ENCODE data around the gene CLCNKA. TPM values are rescaled to one million over a fixed set of nuclear protein-coding genes. Genes with fewer than 3 reads are reported as not detected.

The CLCNKA gene
- total and polyA plus RNA-seq, 2 of the 8 experiments (the other 6 are each of a cell fraction or from before 2014, with no cell fraction given), result 0.95 to 2.0 TPM

GRCh38 chr1:15981679-15982078 lies 40.2 kb upstream of the CLCNKA start:
- Histone ChIP-seq H3K4me3 (ENCODE audit: extremely low read depth in 1 of 4, insufficient read depth in 2 of 4, low read depth in 3 of 4, low read length in 4 of 4) (no peak overlapping the region), H2BK15ac (ENCODE audit: low read length) (no peak overlapping the region), H3K9ac (replicated peaks in 1 of 4; ENCODE audit: extremely low read depth in 1 of 4, low read depth in 3 of 4, low read length in 3 of 4) (no peak overlapping the region), H2AFZ (ENCODE audit: low read length) (no peak overlapping the region), H2BK20ac (ENCODE audit: low read length) (no peak overlapping the region), H3K23ac (ENCODE audit: insufficient read length) (no peak overlapping the region), H3K9me3 (ENCODE audit: insufficient read depth in 2 of 2, low read depth in 1 of 2, low read length in 1 of 2) (0 out of 4 replicates have a peak, but pooled peaks cover 0 to 6% of the 10 kb centered on the region in 2 experiments), H3K27ac (ENCODE audit: low read depth, low read length) (no peak overlapping the region), H3K18ac (ENCODE audit: extremely low read depth, low read length) (no peak overlapping the region), H3K56ac (replicated peaks; ENCODE audit: insufficient read length, low read depth, low read length) (no peak overlapping the region), H4K20me1 (replicated peaks in 1 of 2; ENCODE audit: control insufficient read depth in 1 of 2, insufficient read depth in 2 of 2, low read length in 2 of 2) (no peaks in the 10 kb centered on the region), H2AK5ac (ENCODE audit: low read depth, low read length) (no peak overlapping the region), H2BK120ac (replicated peaks; ENCODE audit: low read depth, low read length) (no peak overlapping the region), H3K14ac (ENCODE audit: insufficient read length) (no peak overlapping the region), H3K36me3 (ENCODE audit: control insufficient read depth in 2 of 4, insufficient read depth in 4 of 4, low read length in 3 of 4) (no peaks in the 10 kb centered on the region), H3K27me3 (replicated peaks in 1 of 4; ENCODE audit: control insufficient read depth in 3 of 4, extremely low read depth in 1 of 4, insufficient read depth in 3 of 4, low read length in 3 of 4) (no peaks in the 10 kb centered on the region), H3K79me1 (ENCODE audit: low read depth, low read length) (no peaks in the 10 kb centered on the region), H3K4me2 (ENCODE audit: insufficient read depth in 1 of 2, low read depth in 2 of 2, low read length in 2 of 2) (no peak overlapping the region), H3K4ac (replicated peaks; ENCODE audit: insufficient read length, low read depth, low read length) (no peak overlapping the region), H3K4me1 (replicated peaks in 1 of 4; ENCODE audit: control insufficient read depth in 3 of 4, insufficient read depth in 4 of 4, low read length in 3 of 4) (no peaks in the 10 kb centered on the region), H4K8ac (ENCODE audit: extremely low read depth, insufficient read depth, low read length) (no peak overlapping the region), H3K23me2 (ENCODE audit: low read depth, low read length) (no peaks in the 10 kb centered on the region; the same call in 1 of the 2 replicates), H3K79me2 (ENCODE audit: control insufficient read depth in 1 of 2, insufficient read depth in 2 of 2, low read length in 2 of 2) (no peaks in the 10 kb centered on the region), H4K5ac (ENCODE audit: insufficient read length, low read depth, low read length) (no peak overlapping the region), H2BK5ac (ENCODE audit: low read depth, low read length) (no peak overlapping the region), H4K91ac (replicated peaks; ENCODE audit: insufficient read length, low read length) (no peak overlapping the region), H2BK12ac (ENCODE audit: low read depth, low read length) (no peak overlapping the region)
- DNase-seq (ENCODE audit: low read depth in 1 of 2, low spot score in 2 of 2) (no peak), FAIRE-seq (no peak)
- ChIA-PET POLR2A (ENCODE audit: partially characterized antibody) (no interaction called here), CTCF (ENCODE audit: partially characterized antibody) (interaction anchor here (0.6 kb wide), 1 partner anchor 71 kb away, joined by 3 read pairs; no protein-coding TSS in a partner anchor)
- WGBS, 2 experiments (ENCODE audit: extremely low coverage in 1 of 2, insufficient coverage in 1 of 2, insufficient read length in 1 of 2, insufficient replicate concordance in 2 of 2, low coverage in 1 of 2, low lambda C conversion rate in 2 of 2, missing lambda C conversion rate in 1 of 2), result 84% methylated on average over 3 of the region's 3 CpGs; no CpG with 5 or more reads in 1 of the 2 experiments
- TF ChIP-seq POLR2A (IDR thresholded peaks at IDR 0.05; ENCODE audit: control extremely low read depth in 1 of 2, low read depth in 2 of 2, low read length in 2 of 2) (no peak), PHF8 (conservative IDR thresholded peaks at IDR 0.05; ENCODE audit: low read depth, low read length) (no peak), CHD2 (IDR thresholded peaks at IDR 0.05; ENCODE audit: low read length) (no peak), CHD1 (IDR thresholded peaks at IDR 0.05; ENCODE audit: low read depth, low read length) (no peak), CREB1 (IDR thresholded peaks at IDR 0.05) (no peak), SRF (IDR thresholded peaks at IDR 0.05; ENCODE audit: low read depth, low read length) (no peak), BRCA1 (IDR thresholded peaks at IDR 0.05; ENCODE audit: low read depth, low read length) (no peak), TEAD4 (IDR thresholded peaks at IDR 0.05; ENCODE audit: low read depth, low read length) (no peak), YY1 (IDR thresholded peaks at IDR 0.05; ENCODE audit: low read depth, low read length) (no peak), POU5F1 (IDR thresholded peaks at IDR 0.05; ENCODE audit: low read depth, low read length) (no peak), RNF2 (IDR thresholded peaks at IDR 0.05; ENCODE audit: borderline replicate concordance, low read depth, low read length, missing control alignments, poor library complexity, severe bottlenecking) (no peak), SAP30 (IDR thresholded peaks at IDR 0.05; ENCODE audit: insufficient read depth, insufficient replicate concordance, low read length) (no peak), GABPA (IDR thresholded peaks at IDR 0.05; ENCODE audit: borderline replicate concordance, insufficient read depth, low read length) (no peak), BCL11A (IDR thresholded peaks at IDR 0.05; ENCODE audit: low read depth in 2 of 2, low read length in 2 of 2) (no peak), HDAC2 (IDR thresholded peaks at IDR 0.05; ENCODE audit: borderline replicate concordance in 1 of 2, low read depth in 2 of 2, low read length in 2 of 2) (no peak)
